ENCODE measurements around the gene FAM216A.

Gene FAM216A

GRCh38 chr12:110536834-110537604 lies 68.4 kb downstream of the FAM216A start:
- no peak for TF ChIP-seq CTCF (IDR thresholded peaks at IDR 0.05)

GRCh38 chr12:110537605-110538409 lies 69.2 kb downstream of the FAM216A start:
- no peaks in the 10 kb centered on the region for H3K27me3 Mint-ChIP-seq (ENCODE audit: low read depth, poor library complexity)
- DNase-seq = no peak
- H3K4me1 Mint-ChIP-seq = peaks cover 4% of the 10 kb centered on the region
- peaks cover 19% of the 10 kb centered on the region for H3K36me3 Mint-ChIP-seq (ENCODE audit: low read depth)
- peak overlapping the region; percentile 61 for H3K27ac Mint-ChIP-seq
- H3K9me3 Mint-ChIP-seq = no peaks in the 10 kb centered on the region
- TF ChIP-seq CTCF (IDR thresholded peaks at IDR 0.05) = no peak
- no peak overlapping the region for H3K4me3 Mint-ChIP-seq

More at GRCh38 chr12:110536834-110537604, 68.4 kb downstream of the FAM216A start:
- H3K4me1 Mint-ChIP-seq = peaks cover 4% of the 10 kb centered on the region
- peaks cover 15% of the 10 kb centered on the region for H3K36me3 Mint-ChIP-seq (ENCODE audit: low read depth)
- DNase-seq = no peak
- no peaks in the 10 kb centered on the region for H3K27me3 Mint-ChIP-seq (ENCODE audit: low read depth, poor library complexity)
- H3K9me3 Mint-ChIP-seq = no peaks in the 10 kb centered on the region
- H3K4me3 Mint-ChIP-seq = no peak overlapping the region
- peak overlapping the region; percentile 30 for H3K27ac Mint-ChIP-seq

- DNase-seq = no peak
- Mint-ChIP-seq H3K4me3 (no peak overlapping the region), H3K27ac (no peak overlapping the region), H3K27me3 (ENCODE audit: low read depth, poor library complexity) (no peaks in the 10 kb centered on the region), H3K36me3 (ENCODE audit: low read depth) (peaks cover 28% of the 10 kb centered on the region), H3K9me3 (no peaks in the 10 kb centered on the region), H3K4me1 (peaks cover 13% of the 10 kb centered on the region)
- no peak for TF ChIP-seq CTCF (IDR thresholded peaks at IDR 0.05)
These were observed 70.4 kb downstream of the FAM216A start for GRCh38 chr12:110538869-110539622.

Measured in nephron progenitor cell (in vitro differentiated cells).